Trophoblast cell (in vitro differentiated cells and primary cell): ENCODE measurements around the gene HSF4.

ENCODE experiments used
- DNase-seq, 2 donors: peaks; one replicate each; pipeline ENCODE4 v3.0.0-alpha.2; 2016
- H2AFZ ChIP-seq: 2 replicates; pipeline ENCODE4 v1.6.1; 2013; ENCODE audit warnings: low read length, moderate library complexity, mild to moderate bottlenecking; ENCODE audit not compliant: insufficient read depth, poor library complexity
- H2AK5ac ChIP-seq: 2 replicates; pipeline ENCODE4 v1.6.1; 2013; ENCODE audit warnings: mild to moderate bottlenecking, low read length
- H2BK120ac ChIP-seq: 2 replicates; pipeline ENCODE4 v1.6.1; 2013; ENCODE audit warnings: low read length, mild to moderate bottlenecking, moderate library complexity; ENCODE audit not compliant: insufficient read depth, poor library complexity
- H2BK12ac ChIP-seq: 2 replicates; pipeline ENCODE4 v1.6.1; 2013; ENCODE audit warnings: mild to moderate bottlenecking, low read length, moderate library complexity
- H2BK5ac ChIP-seq: 2 replicates; pipeline ENCODE4 v1.6.1; 2013; ENCODE audit warnings: low read length, low read depth, moderate library complexity, mild to moderate bottlenecking; ENCODE audit not compliant: poor library complexity
- H3K14ac ChIP-seq: 2 replicates; pipeline ENCODE4 v1.6.1; 2013; ENCODE audit warnings: mild to moderate bottlenecking, low read length
- H3K18ac ChIP-seq: 2 replicates; pipeline ENCODE4 v1.6.1; 2013; ENCODE audit warnings: mild to moderate bottlenecking, low read length
- H3K23ac ChIP-seq: 2 replicates; pipeline ENCODE4 v1.6.1; 2013; ENCODE audit warnings: low read length
- H3K27ac ChIP-seq: 2 replicates; pipeline ENCODE4 v1.5.1; 2013; ENCODE audit warnings: low read depth, mild to moderate bottlenecking, inconsistent platforms, low read length, moderate library complexity
- H3K27me3 ChIP-seq: 2 replicates; pipeline ENCODE4 v1.6.1; 2013; ENCODE audit warnings: inconsistent platforms, mild to moderate bottlenecking, low read length, moderate library complexity; ENCODE audit not compliant: insufficient read depth
- H3K36me3 ChIP-seq, 2 experiments: 1 replicate in 1 of 2; 2 replicates in 1 of 2; pipeline ENCODE4 v1.6.1; 2013; ENCODE audit warnings: low read length in 2 of 2, mild to moderate bottlenecking in 2 of 2, moderate library complexity in 1 of 2; ENCODE audit not compliant: insufficient read depth in 2 of 2, control insufficient read depth in 1 of 2
- H3K4ac ChIP-seq: 2 replicates; pipeline ENCODE4 v1.6.1; 2013; ENCODE audit warnings: low read depth, mild to moderate bottlenecking, low read length, moderate library complexity
- H3K4me1 ChIP-seq, 2 experiments: 1 replicate in 1 of 2; 2 replicates in 1 of 2; pipeline ENCODE4 v1.6.1; 2013; ENCODE audit warnings: low read length in 2 of 2, mild to moderate bottlenecking in 2 of 2, moderate library complexity in 1 of 2; ENCODE audit not compliant: insufficient read depth in 2 of 2, control insufficient read depth in 1 of 2
- H3K4me2 ChIP-seq: 2 replicates; pipeline ENCODE4 v1.6.1; 2013; ENCODE audit warnings: inconsistent platforms, mild to moderate bottlenecking, low read length, moderate library complexity
- H3K4me3 ChIP-seq: 2 replicates; pipeline ENCODE4 v1.5.1; 2013; ENCODE audit warnings: mild to moderate bottlenecking, low read depth, low read length, inconsistent platforms
- H3K79me1 ChIP-seq: one replicate; pipeline ENCODE4 v1.6.1; 2013; ENCODE audit warnings: low read length
- H3K79me2 ChIP-seq: 2 replicates; pipeline ENCODE4 v1.6.1; 2013; ENCODE audit warnings: low read length, mild to moderate bottlenecking; ENCODE audit not compliant: control insufficient read depth, insufficient read depth, poor library complexity
- H3K9ac ChIP-seq: 2 replicates; pipeline ENCODE4 v1.6.1; 2013; ENCODE audit warnings: mild to moderate bottlenecking, low read length
- H3K9me3 ChIP-seq: 2 replicates; pipeline ENCODE4 v1.6.1; 2013; ENCODE audit warnings: low read depth, mild to moderate bottlenecking, control low read depth, inconsistent platforms, low read length; ENCODE audit not compliant: insufficient read depth
- H4K12ac ChIP-seq: 2 replicates; pipeline ENCODE4 v1.6.1; 2013; ENCODE audit warnings: low read depth, mild to moderate bottlenecking, low read length, moderate library complexity
- H4K8ac ChIP-seq: 2 replicates; pipeline ENCODE4 v1.6.1; 2013; ENCODE audit warnings: low read depth, mild to moderate bottlenecking, low read length, moderate library complexity
- H4K91ac ChIP-seq: one replicate; pipeline ENCODE4 v1.6.1; 2013; ENCODE audit warnings: low read depth, mild to moderate bottlenecking, low read length, moderate library complexity
- WGBS: extraction: QIAGEN DNeasy Blood & Tissue Kit; methylation state at CpG from one replicate; pipeline ENCODE4 v1.1.7; 2013; ENCODE audit warnings: missing lambda C conversion rate; ENCODE audit not compliant: insufficient read length, insufficient coverage; ENCODE audit errors: extremely low coverage; 5-methylcytosine and 5-hydroxymethylcytosine counted together

Gene HSF4

GRCh38 chr16:67187175-67187890 lies 22.8 kb downstream of the HSF4 start:
- Histone ChIP-seq H4K12ac (no peak overlapping the region), H3K79me2 (peaks cover 7% of the 10 kb centered on the region), H3K79me1 (peaks cover 14% of the 10 kb centered on the region), H4K8ac (peak overlapping the region; percentile 31), H2BK120ac (peak overlapping the region; percentile 5), H3K23ac (no peak overlapping the region), H3K4ac (no peak overlapping the region), H2AK5ac (peak overlapping the region; percentile 67), H3K36me3 (no peaks in the 10 kb centered on the region), H3K27me3 (peaks cover 3% of the 10 kb centered on the region), H3K9ac (no peak overlapping the region), H3K9me3 (peaks cover 6% of the 10 kb centered on the region), H2BK12ac (peak overlapping the region; percentile 1), H3K4me1 (peaks cover 26 to 42% of the 10 kb centered on the region in 2 experiments), H2AFZ (no peak overlapping the region), H3K14ac (peak overlapping the region; percentile 21), H3K4me2 (peak overlapping the region; percentile 10), H2BK5ac (no peak overlapping the region), H4K91ac (peak overlapping the region; percentile 42), H3K4me3 (no peak overlapping the region), H3K18ac (no peak overlapping the region), H3K27ac (peak overlapping the region; percentile 1)
- no peak for DNase-seq
- no CpG with 5 or more reads among the region's 26 CpGs for WGBS

GRCh38 chr16:67188323-67188722 lies 23.8 kb downstream of the HSF4 start:
- Histone ChIP-seq H3K4me2 (no peak overlapping the region), H3K4ac (no peak overlapping the region), H2BK120ac (no peak overlapping the region), H4K12ac (no peak overlapping the region), H3K9me3 (peaks cover 6% of the 10 kb centered on the region), H2AFZ (no peak overlapping the region), H3K27ac (no peak overlapping the region), H3K14ac (no peak overlapping the region), H3K23ac (no peak overlapping the region), H3K18ac (no peak overlapping the region), H3K27me3 (peaks cover 3% of the 10 kb centered on the region), H2BK12ac (no peak overlapping the region), H3K36me3 (peaks cover 2 to 4% of the 10 kb centered on the region in 2 experiments), H3K9ac (no peak overlapping the region), H3K4me3 (no peak overlapping the region), H4K8ac (no peak overlapping the region), H3K79me1 (peaks cover 15% of the 10 kb centered on the region), H3K79me2 (peaks cover 14% of the 10 kb centered on the region), H2BK5ac (no peak overlapping the region), H3K4me1 (peaks cover 34 to 45% of the 10 kb centered on the region in 2 experiments), H4K91ac (no peak overlapping the region), H2AK5ac (no peak overlapping the region)
- no peak for DNase-seq
- no CpG with 5 or more reads among the region's 4 CpGs for WGBS

GRCh38 chr16:67188798-67189197 lies 24.3 kb downstream of the HSF4 start:
- Histone ChIP-seq H3K18ac (no peak overlapping the region), H2BK12ac (no peak overlapping the region), H2BK120ac (no peak overlapping the region), H3K9me3 (peaks cover 6% of the 10 kb centered on the region), H3K79me1 (peaks cover 13% of the 10 kb centered on the region), H3K4me2 (no peak overlapping the region), H3K9ac (no peak overlapping the region), H3K4me3 (peak overlapping the region; percentile 31), H4K91ac (no peak overlapping the region), H4K12ac (no peak overlapping the region), H3K4ac (no peak overlapping the region), H3K27me3 (peaks cover 3% of the 10 kb centered on the region), H2AFZ (no peak overlapping the region), H3K4me1 (peaks cover 35 to 45% of the 10 kb centered on the region in 2 experiments), H4K8ac (no peak overlapping the region), H3K27ac (no peak overlapping the region), H3K14ac (no peak overlapping the region), H2AK5ac (no peak overlapping the region), H3K23ac (no peak overlapping the region), H2BK5ac (no peak overlapping the region), H3K79me2 (peaks cover 12% of the 10 kb centered on the region), H3K36me3 (peaks cover 3 to 6% of the 10 kb centered on the region in 2 experiments)
- DNase-seq = no peak
- WGBS = no CpG with 5 or more reads among the region's 15 CpGs

GRCh38 chr16:67190041-67190440 lies 25.5 kb downstream of the HSF4 start, which contains the start of gene EXOC3L1:
Gene EXOC3L1, minus strand, starts transcription at chr16:67190136. Its CDS starts 460 bp downstream, at chr16:67189676.
- Histone ChIP-seq H3K4ac (no peak within 1 kb of the TSS), H3K14ac (no peak within 1 kb of the TSS), H3K27ac (no peak within 1 kb of the TSS), H3K79me1 (peaks cover 10% of the 10 kb centered on the region), H3K4me1 (peaks cover 26 to 34% of the 10 kb centered on the region in 2 experiments), H2AFZ (no peak within 1 kb of the TSS), H4K8ac (no peak within 1 kb of the TSS), H2BK120ac (no peak within 1 kb of the TSS), H3K4me2 (no peak within 1 kb of the TSS), H3K9ac (no peak within 1 kb of the TSS), H3K23ac (no peak within 1 kb of the TSS), H3K36me3 (peaks cover 15 to 18% of the 10 kb centered on the region in 2 experiments), H3K9me3 (peaks cover 2% of the 10 kb centered on the region), H4K12ac (no peak within 1 kb of the TSS), H2BK5ac (no peak within 1 kb of the TSS), H3K79me2 (peaks cover 12% of the 10 kb centered on the region), H4K91ac (peak within 1 kb of the TSS; percentile 46), H2AK5ac (no peak within 1 kb of the TSS), H2BK12ac (no peak within 1 kb of the TSS), H3K18ac (no peak within 1 kb of the TSS), H3K27me3 (no peaks in the 10 kb centered on the region), H3K4me3 (no peak within 1 kb of the TSS)
- DNase-seq = no peak
- no CpG with 5 or more reads among the region's 6 CpGs for WGBS
